ENCODE results near the gene PNPLA8.
"Not testable (repeated sequence)": the region's sequence is repeated elsewhere in the genome, so short reads cannot be mapped to it uniquely, and the experiment has no call there.

PNPLA8 gene

GRCh38 chr7:108525985-108526767 lies at the start of gene PNPLA8:
PNPLA8 (minus strand) TSS chr7:108526135; CDS start chr7:108515491, 10,644 bp downstream.
- peak; percentile 96 for DNase-seq

- DNase-seq = no peak
Measured at GRCh38 chr7:108575156-108575555, 49.2 kb upstream of the PNPLA8 start.

GRCh38 chr7:108572480-108572879 lies 46.5 kb upstream of the PNPLA8 start:
- DNase-seq = no peak

GRCh38 chr7:108570146-108570755 lies 44.3 kb upstream of the PNPLA8 start:
- no peak for DNase-seq

- DNase-seq = peak; percentile 99
Measured at GRCh38 chr7:108569381-108570145, 43.6 kb upstream of the PNPLA8 start, which contains the start of the genes DNAJB9 and THAP5. DNAJB9 (plus strand) TSS chr7:108569874; CDS start chr7:108571727, 1,853 bp downstream. THAP5 (minus strand) TSS chr7:108569706; CDS start chr7:108569569, 137 bp downstream.

GRCh38 chr7:108568801-108569380 lies 43.0 kb upstream of the PNPLA8 start:
- no peak for DNase-seq

- no peak for DNase-seq
Measured at GRCh38 chr7:108565987-108566386, 40.1 kb upstream of the PNPLA8 start.

- DNase-seq = no peak
Measured at GRCh38 chr7:108561047-108561619, 35.2 kb upstream of the PNPLA8 start.

GRCh38 chr7:108559253-108559652 lies 33.3 kb upstream of the PNPLA8 start:
- DNase-seq = no peak

GRCh38 chr7:108557617-108558016 lies 31.7 kb upstream of the PNPLA8 start:
- no peak for DNase-seq

- DNase-seq = no peak
Measured at GRCh38 chr7:108557191-108557590, 31.3 kb upstream of the PNPLA8 start.

- not testable (repeated sequence) for DNase-seq
Measured at GRCh38 chr7:108556665-108557064, 30.7 kb upstream of the PNPLA8 start.

GRCh38 chr7:108548141-108548896 lies 22.4 kb upstream of the PNPLA8 start:
- DNase-seq = not testable (repeated sequence)

- no peak for DNase-seq
Measured at GRCh38 chr7:108541478-108541877, 15.5 kb upstream of the PNPLA8 start.

- not testable (repeated sequence) for DNase-seq
Measured at GRCh38 chr7:108538685-108539084, 12.8 kb upstream of the PNPLA8 start.

GRCh38 chr7:108538236-108538635 lies 12.3 kb upstream of the PNPLA8 start:
- not testable (repeated sequence) for DNase-seq

- no peak for DNase-seq
Measured at GRCh38 chr7:108537229-108537628, 11.3 kb upstream of the PNPLA8 start.

GRCh38 chr7:108535744-108536143 lies 9.8 kb upstream of the PNPLA8 start:
- DNase-seq = no peak

- DNase-seq = no peak
Measured at GRCh38 chr7:108535257-108535656, 9.3 kb upstream of the PNPLA8 start.

GRCh38 chr7:108533712-108534111 lies 7.8 kb upstream of the PNPLA8 start:
- DNase-seq = no peak

GRCh38 chr7:108529341-108529740 lies 3.4 kb upstream of the PNPLA8 start:
- peak; percentile 11 for DNase-seq

- DNase-seq = no peak
Measured at GRCh38 chr7:108528183-108528712, 2.3 kb upstream of the PNPLA8 start.
